ENCODE results near the gene ALK. TPM values are rescaled to one million over a fixed set of nuclear protein-coding genes. Genes with fewer than 3 reads are reported as not detected.

Gene ALK
- total RNA-seq, 2 donors from 2014 or later: not detected

DNA sequence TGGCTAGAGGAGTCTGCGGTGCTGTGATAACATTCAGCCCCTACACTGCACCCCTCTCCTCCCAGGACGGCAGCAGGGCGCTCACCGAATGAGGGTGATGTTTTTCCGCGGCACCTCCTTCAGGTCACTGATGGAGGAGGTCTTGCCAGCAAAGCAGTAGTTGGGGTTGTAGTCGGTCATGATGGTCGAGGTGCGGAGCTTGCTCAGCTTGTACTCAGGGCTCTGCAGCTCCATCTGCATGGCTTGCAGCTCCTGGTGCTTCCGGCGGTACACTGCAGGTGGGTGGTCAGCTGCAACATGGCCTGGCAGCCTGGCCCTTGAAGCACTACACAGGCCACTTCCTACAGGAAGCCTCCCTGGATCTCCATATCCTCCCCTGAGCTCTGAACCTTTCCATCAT is 698.1 kb downstream of the ALK start:
- Mint-ChIP-seq H3K27me3 (peaks cover 16% of the 10 kb centered on the region), H3K36me3 (ENCODE audit: low read depth) (no peaks in the 10 kb centered on the region), H3K27ac (no peak overlapping the region), H3K4me1 (no peaks in the 10 kb centered on the region), H3K4me3 (no peak overlapping the region)
- DNase-seq (no peak), ATAC-seq (no peak)
- H3K9me3 ChIP-seq (ENCODE audit: control insufficient read depth, low read length, poor library complexity, severe bottlenecking): no peaks in the 10 kb centered on the region

DNA sequence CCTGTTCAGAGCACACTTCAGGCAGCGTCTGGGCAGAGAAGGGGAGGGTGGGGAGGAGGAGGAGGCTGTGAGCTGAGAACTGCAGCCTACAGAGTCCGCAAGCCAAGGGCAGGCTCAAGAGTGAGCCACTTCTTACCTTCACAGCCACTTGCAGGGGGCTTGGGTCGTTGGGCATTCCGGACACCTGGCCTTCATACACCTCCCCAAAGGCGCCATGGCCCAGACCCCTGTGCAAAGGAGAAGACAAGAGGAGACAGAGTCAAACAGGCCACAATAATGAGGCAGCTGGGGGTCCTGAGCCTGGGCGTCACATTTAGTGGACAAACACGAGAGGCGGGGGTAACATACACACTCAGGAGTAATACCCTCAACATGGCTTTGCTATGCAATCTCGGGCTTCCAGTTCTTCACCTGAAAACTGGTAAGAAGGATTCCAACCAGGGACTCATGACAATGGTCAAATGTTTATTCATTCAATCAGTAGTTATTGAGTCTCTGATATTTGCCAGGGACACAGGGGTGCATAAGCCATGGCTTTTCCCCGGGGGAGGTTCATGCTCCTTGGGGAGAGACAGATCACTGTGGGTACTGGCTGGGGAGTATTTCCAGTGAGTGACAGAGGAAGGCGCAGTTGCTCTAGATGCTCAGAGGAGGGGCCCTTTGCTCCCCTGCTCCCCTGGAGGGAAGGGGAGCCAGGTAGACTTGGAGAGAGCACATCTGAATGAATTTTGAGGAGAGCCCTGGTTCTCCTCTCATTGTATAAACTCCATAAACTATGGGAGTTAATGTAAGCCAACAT is 698.8 kb downstream of the ALK start:
- no peak overlapping the region for H3K27ac Mint-ChIP-seq
- no peak overlapping the region for H3K4me3 Mint-ChIP-seq
- no peaks in the 10 kb centered on the region for H3K4me1 Mint-ChIP-seq
- DNase-seq: no peak
- peaks cover 16% of the 10 kb centered on the region for H3K27me3 Mint-ChIP-seq
- no peak for ATAC-seq
- H3K9me3 ChIP-seq (ENCODE audit: control insufficient read depth, low read length, poor library complexity, severe bottlenecking): no peaks in the 10 kb centered on the region
- no peaks in the 10 kb centered on the region for H3K36me3 Mint-ChIP-seq (ENCODE audit: low read depth)

DNA sequence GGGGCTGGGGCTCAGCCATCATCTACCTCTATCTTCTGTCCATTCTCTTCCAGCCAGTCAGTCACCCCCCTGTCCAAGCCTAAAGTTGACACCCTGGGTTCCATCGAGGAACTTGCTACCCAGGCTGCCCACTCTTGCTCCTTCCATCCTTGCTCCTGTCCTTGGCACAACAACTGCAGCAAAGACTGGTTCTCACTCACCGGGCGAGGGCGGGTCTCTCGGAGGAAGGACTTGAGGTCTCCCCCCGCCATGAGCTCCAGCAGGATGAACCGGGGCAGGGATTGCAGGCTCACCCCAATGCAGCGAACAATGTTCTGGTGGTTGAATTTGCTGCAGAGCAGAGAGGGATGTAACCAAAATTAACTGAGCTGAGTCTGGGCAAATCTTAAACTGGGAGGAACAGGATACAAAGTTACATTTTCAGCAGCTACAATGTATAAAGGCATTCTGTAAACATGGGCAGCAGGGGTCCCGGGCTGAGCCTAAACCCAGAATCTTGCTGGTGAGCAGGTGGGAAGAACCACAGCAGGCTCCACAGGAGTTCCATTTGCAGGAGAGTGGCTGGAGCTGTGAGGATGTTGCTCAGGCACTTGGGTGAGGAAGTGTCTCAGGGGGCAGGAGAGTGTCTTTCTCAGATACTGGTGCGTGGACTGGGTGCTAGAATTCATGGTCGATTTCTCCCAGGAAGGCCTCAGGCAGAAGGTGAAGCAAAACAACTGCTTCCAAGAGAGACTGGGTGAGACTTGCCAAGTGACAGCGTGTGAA is 700.7 kb downstream of the ALK start:
- no peaks in the 10 kb centered on the region for H3K9me3 ChIP-seq (ENCODE audit: control insufficient read depth, low read length, poor library complexity, severe bottlenecking)
- ATAC-seq (no peak), DNase-seq (no peak)
- Mint-ChIP-seq H3K36me3 (ENCODE audit: low read depth) (no peaks in the 10 kb centered on the region), H3K4me1 (no peaks in the 10 kb centered on the region), H3K27me3 (peaks cover 4% of the 10 kb centered on the region), H3K4me3 (no peak overlapping the region), H3K27ac (no peak overlapping the region)

DNA sequence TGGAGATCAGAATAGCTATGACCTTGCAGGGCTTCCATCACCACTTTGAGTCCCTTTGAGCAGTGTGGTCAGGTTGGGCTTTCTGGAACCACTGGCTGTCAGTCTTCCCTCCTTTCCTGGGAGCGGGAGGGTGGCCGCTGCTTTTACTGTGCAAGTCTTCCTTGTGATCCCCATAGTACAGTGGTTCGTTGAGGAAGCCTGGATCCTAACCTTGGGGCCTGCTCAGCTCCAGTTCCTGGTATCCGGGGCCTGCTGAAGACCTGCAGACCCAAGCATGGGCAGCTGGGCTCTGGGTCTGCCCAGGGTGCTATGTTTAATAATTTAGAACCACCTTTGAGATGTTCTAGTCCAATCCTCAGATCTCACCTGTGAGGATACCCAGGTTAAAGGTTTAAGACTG is 702.0 kb downstream of the ALK start:
- H3K27me3 Mint-ChIP-seq: no peaks in the 10 kb centered on the region
- ATAC-seq (no peak), DNase-seq (no peak)
- no peak overlapping the region for H3K4me3 Mint-ChIP-seq
- no peaks in the 10 kb centered on the region for H3K9me3 ChIP-seq (ENCODE audit: control insufficient read depth, low read length, poor library complexity, severe bottlenecking)
- H3K27ac Mint-ChIP-seq: no peak overlapping the region
- no peaks in the 10 kb centered on the region for H3K36me3 Mint-ChIP-seq (ENCODE audit: low read depth)
- H3K4me1 Mint-ChIP-seq: peaks cover 2% of the 10 kb centered on the region

DNA sequence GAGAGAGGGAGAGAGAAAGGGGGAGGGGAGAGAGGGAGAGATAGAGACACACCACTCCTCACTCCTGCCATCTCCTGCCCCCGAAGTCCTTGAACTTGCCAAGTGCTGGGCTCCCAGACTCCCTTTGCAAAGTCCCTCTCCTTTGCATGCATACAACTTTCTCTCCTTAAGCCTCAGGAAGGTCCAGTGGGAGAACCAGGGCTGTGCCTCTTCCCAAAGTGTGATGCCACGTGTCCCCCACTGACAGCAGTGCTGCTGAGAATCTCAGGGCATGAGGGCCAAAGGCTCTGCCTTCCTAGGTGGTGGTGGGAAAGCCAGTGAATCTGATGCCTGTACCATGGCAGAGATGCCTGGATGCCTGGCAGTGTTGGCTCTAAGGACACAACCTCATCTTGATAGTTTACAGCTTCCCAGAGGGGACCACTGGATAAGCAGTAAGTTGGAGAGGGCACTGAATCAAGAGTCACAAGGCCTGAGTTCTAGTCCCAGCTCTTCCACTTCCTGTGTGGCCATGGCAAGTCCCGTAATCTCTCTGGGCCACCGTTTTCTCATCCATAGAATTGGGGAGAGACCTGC is 702.7 kb downstream of the ALK start:
- no peak for DNase-seq
- ATAC-seq: no peak
- Mint-ChIP-seq H3K4me1 (peaks cover 4% of the 10 kb centered on the region), H3K4me3 (no peak overlapping the region), H3K27me3 (no peaks in the 10 kb centered on the region), H3K27ac (no peak overlapping the region), H3K36me3 (ENCODE audit: low read depth) (no peaks in the 10 kb centered on the region)
- no peaks in the 10 kb centered on the region for H3K9me3 ChIP-seq (ENCODE audit: control insufficient read depth, low read length, poor library complexity, severe bottlenecking)

DNA sequence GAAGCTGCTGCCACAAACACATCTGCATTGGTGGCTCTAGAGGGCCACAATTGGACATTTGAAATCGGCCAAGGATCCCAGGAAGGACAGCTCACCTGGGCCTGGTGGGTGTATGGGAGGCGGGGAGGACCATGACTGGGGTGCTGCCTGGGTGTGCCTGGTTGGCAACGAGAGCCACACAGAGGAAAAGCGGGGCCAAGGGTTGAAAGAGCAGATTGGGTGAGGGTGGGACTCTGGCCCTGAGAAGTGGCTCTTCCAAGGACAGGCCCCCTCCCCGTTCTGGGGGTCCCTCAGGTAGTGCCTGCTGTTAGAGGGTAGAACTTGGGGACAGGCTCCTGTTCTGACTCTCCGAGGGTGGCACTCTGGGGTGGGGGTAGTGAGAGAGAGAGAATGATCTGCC is 703.3 kb downstream of the ALK start:
- H3K27ac Mint-ChIP-seq: no peak overlapping the region
- H3K4me3 Mint-ChIP-seq: no peak overlapping the region
- DNase-seq: no peak

DNA sequence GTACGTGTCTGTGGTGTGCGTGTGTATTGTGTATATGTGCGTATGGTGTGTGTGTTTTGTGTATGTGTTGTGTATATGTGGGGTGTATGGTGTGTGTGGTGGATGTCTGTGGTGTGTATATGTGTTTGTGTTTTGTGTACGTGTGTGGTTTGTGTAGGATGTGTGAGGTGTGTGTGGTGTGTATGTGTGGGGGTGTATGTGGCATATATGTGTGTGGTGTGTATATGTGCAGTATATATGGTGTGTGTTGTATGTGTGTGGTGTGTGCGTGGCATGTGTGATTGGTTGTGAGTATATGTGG is 704.8 kb downstream of the ALK start:
- no peaks in the 10 kb centered on the region for H3K36me3 Mint-ChIP-seq (ENCODE audit: low read depth)
- no peaks in the 10 kb centered on the region for H3K27me3 Mint-ChIP-seq
- H3K4me3 Mint-ChIP-seq: no peak overlapping the region
- no peak overlapping the region for H3K27ac Mint-ChIP-seq
- ATAC-seq: no peak
- no peak for DNase-seq
- peaks cover 10% of the 10 kb centered on the region for H3K4me1 Mint-ChIP-seq
- H3K9me3 ChIP-seq (ENCODE audit: control insufficient read depth, low read length, poor library complexity, severe bottlenecking): no peaks in the 10 kb centered on the region

More for the DNA sequence above, 703.3 kb downstream of the ALK start:
- Mint-ChIP-seq H3K27me3 (no peaks in the 10 kb centered on the region), H3K36me3 (ENCODE audit: low read depth) (no peaks in the 10 kb centered on the region), H3K4me1 (peaks cover 6% of the 10 kb centered on the region)
- no peaks in the 10 kb centered on the region for H3K9me3 ChIP-seq (ENCODE audit: control insufficient read depth, low read length, poor library complexity, severe bottlenecking)
- no peak for ATAC-seq

DNA sequence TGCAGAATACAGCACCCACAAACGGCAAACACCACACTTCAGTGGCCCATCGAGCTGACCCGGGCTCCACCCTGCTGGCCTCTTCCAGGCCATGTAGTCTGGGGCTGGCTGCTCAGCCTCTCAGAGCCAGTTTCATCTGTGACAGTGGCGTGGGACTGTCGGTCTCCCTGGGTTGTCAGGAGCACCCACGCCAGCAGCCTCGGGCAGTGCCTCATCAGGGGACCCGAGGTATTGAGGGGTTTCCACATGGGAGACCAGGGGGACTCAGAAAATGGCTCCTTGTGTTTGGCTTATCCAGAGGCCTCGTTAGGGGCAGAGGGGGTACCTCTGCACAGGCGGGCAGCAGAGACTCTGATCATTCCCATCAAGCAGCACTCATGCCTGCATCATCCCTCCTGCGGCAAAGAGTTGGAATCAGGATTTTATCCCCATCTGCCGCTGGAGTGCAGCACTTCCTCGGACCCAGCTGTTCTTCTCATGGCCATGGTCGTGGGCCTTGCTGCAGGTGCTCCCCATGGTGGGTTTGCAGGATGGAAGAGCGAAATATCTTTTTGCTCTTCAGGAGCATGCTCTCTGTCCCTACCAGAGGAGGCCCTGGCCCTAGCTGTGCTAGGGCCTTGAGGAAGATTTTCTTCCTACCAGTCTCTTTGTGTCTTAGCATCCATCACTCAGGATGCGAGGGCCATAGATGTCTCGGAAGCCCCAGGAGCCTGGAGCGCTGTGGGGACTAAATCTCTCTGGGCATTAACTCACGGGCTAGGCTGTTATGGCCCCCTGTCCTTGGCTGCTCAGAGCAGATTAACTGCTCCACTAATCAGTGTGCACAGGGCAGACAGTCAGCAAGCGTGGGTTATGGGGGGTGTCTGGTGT is 705.4 kb downstream of the ALK start:
- DNase-seq (no peak), ATAC-seq (no peak)
- H3K9me3 ChIP-seq (ENCODE audit: control insufficient read depth, low read length, poor library complexity, severe bottlenecking): no peaks in the 10 kb centered on the region
- Mint-ChIP-seq H3K27me3 (no peaks in the 10 kb centered on the region), H3K4me1 (peaks cover 14% of the 10 kb centered on the region), H3K4me3 (no peak overlapping the region), H3K27ac (no peak overlapping the region), H3K36me3 (ENCODE audit: low read depth) (peaks cover 2% of the 10 kb centered on the region)

DNA sequence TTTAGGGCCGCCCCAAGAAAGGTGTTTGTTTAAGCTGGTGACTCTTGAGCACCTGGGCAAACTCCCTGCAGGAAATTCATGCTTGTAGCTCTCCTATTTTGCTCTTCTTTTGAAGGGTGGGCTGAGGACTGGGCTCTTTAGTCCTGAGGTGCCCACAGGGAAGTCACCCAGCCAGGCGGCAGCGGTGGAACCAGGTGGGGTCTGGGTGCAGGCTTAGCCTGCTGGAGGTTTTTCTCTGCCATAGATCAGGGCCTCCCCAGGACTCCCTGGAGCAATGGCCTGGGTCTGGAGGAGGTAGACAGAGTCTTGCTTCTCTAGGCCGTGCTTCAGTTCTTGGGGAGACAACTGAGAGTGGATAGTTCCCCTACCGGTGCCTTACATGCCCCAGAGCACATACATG is 706.3 kb downstream of the ALK start:
- Mint-ChIP-seq H3K4me1 (peaks cover 14% of the 10 kb centered on the region), H3K27ac (no peak overlapping the region), H3K27me3 (no peaks in the 10 kb centered on the region), H3K36me3 (ENCODE audit: low read depth) (peaks cover 2% of the 10 kb centered on the region), H3K4me3 (no peak overlapping the region)
- ATAC-seq (no peak), DNase-seq (no peak)
- no peaks in the 10 kb centered on the region for H3K9me3 ChIP-seq (ENCODE audit: control insufficient read depth, low read length, poor library complexity, severe bottlenecking)

DNA sequence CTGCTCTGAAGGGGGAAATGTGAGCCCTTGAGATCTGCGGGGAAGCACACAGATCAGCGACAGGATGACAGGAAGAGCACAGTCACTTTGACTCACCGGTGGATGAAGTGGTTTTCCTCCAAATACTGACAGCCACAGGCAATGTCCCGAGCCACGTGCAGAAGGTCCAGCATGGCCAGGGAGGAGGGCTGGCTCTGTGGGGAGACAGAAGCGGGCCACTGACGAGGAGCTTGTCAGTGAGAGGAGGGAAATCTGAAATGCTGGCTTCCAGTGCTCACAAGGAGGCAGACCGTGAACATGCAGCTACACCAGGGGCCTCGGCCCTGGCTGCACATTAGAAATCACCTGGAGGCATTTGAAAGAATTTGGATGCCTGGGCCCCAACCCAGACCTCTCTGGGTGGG is 707.5 kb downstream of the ALK start:
- H3K36me3 Mint-ChIP-seq (ENCODE audit: low read depth): peaks cover 2% of the 10 kb centered on the region
- no peaks in the 10 kb centered on the region for H3K27me3 Mint-ChIP-seq
- H3K4me1 Mint-ChIP-seq: peaks cover 14% of the 10 kb centered on the region

DNA sequence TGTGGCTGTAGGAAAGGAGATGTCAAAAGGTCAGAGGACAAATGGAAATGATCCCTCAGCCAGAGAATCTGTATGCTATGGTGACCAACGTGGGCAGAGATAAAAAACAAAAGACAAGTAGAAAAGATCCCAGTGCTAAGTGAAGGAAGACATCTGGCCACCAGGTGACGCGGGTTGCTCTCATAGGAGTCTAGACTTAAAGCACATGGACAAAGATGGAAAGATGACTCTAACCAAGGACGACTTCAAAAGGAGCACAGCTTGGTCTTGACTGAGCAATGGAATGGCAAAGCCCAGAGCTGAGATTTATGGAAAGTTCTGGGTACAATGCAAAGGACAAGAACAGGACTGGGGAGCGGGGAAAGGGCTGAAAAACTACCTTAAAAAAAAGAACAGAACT is 709.4 kb downstream of the ALK start:
- no peak overlapping the region for H3K4me3 Mint-ChIP-seq
- peaks cover 18% of the 10 kb centered on the region for H3K4me1 Mint-ChIP-seq
- H3K9me3 ChIP-seq (ENCODE audit: control insufficient read depth, low read length, poor library complexity, severe bottlenecking): no peaks in the 10 kb centered on the region
- ATAC-seq (no peak), DNase-seq (no peak)
- H3K27me3 Mint-ChIP-seq: no peaks in the 10 kb centered on the region
- H3K36me3 Mint-ChIP-seq (ENCODE audit: low read depth): peaks cover 7% of the 10 kb centered on the region
- H3K27ac Mint-ChIP-seq: no peak overlapping the region

More for the DNA sequence above, 707.5 kb downstream of the ALK start:
- peak overlapping the region; percentile 47 for H3K27ac Mint-ChIP-seq
- no peaks in the 10 kb centered on the region for H3K9me3 ChIP-seq (ENCODE audit: control insufficient read depth, low read length, poor library complexity, severe bottlenecking)
- H3K4me3 Mint-ChIP-seq: no peak overlapping the region
- DNase-seq (no peak), ATAC-seq (no peak)

DNA sequence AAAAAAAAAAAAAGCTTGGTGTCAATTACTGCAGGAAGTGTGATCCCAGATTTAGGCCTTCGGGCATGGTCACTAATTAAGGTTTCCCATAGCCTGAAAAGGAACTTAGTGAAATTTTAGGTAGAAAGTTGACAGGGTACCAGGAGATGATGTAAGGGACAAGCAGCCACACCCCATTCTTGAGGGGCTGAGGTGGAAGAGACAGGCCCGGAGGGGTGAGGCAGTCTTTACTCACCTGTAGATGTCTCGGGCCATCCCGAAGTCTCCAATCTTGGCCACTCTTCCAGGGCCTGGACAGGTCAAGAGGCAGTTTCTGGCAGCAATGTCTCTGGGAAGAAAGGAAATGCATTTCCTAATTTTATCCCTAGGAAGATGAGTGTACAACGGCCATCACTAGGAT is 711.8 kb downstream of the ALK start:
- H3K9me3 ChIP-seq (ENCODE audit: control insufficient read depth, low read length, poor library complexity, severe bottlenecking): no peaks in the 10 kb centered on the region
- no peak overlapping the region for H3K27ac Mint-ChIP-seq
- H3K4me1 Mint-ChIP-seq: peaks cover 19% of the 10 kb centered on the region
- DNase-seq (no peak), ATAC-seq (no peak)
- H3K4me3 Mint-ChIP-seq: no peak overlapping the region
- no peaks in the 10 kb centered on the region for H3K27me3 Mint-ChIP-seq
- peaks cover 7% of the 10 kb centered on the region for H3K36me3 Mint-ChIP-seq (ENCODE audit: low read depth)

All from T-helper 17 cell (primary cell).